GM12891 (cell line): ENCODE data around the gene PLA2G4A.

ENCODE experiments used
- PAX5 ChIP-seq: IDR thresholded peaks from 2 replicates; pipeline ENCODE4 v1.6.1; 2011; ENCODE audit warnings: low read length, moderate library complexity, mild to moderate bottlenecking; ENCODE audit not compliant: insufficient read depth, severe bottlenecking
- POLR2A ChIP-seq: IDR thresholded peaks from 2 replicates; pipeline ENCODE4 v1.6.1; 2011; ENCODE audit warnings: low read depth, low read length, control low read depth
- POLR2AphosphoS5 ChIP-seq: IDR thresholded peaks from 2 replicates; pipeline ENCODE4 v1.6.1; 2011; ENCODE audit warnings: low read depth, low read length, control low read depth
- SPI1 ChIP-seq: IDR thresholded peaks from 2 replicates; pipeline ENCODE4 v1.6.1; 2011; ENCODE audit warnings: low read depth, low read length, control low read depth
- TAF1 ChIP-seq: IDR thresholded peaks from 2 replicates; pipeline ENCODE4 v1.6.1; 2011; ENCODE audit warnings: low read depth, low read length, control low read depth

DNA sequence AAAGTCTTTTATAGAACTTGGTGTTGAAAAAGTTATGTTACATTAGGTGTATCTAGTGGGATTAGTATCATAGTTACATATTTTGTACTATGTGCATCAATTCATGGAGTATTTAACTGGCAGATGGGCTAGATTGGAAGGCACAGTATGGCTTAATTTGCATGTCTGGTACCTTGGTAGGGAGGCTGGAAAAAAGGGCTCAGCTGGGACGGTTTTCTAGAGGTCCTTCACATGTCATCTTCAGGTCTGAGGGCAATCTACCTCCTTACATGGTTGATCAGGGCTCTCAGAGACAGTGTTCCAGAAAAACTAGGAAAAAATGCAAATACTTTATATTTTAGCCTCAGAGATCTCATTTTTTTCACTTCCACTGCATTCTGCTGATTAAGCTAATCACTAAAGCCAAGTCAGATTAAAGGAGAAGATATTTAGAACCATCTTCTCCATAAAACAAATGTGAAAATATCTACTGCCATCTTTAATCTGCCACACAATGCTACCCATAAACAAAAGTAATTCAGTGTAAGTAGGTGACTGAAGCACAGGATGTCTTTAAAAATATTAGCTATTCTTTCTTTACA is 209.3 kb downstream of the PLA2G4A start:
- TF ChIP-seq POLR2A (no peak), TAF1 (no peak), POLR2AphosphoS5 (no peak), SPI1 (no peak), PAX5 (no peak)
